Measurements from ENCODE around the gene DACT3. TPM values are rescaled to one million over a fixed set of nuclear protein-coding genes. Genes with fewer than 3 reads are reported as not detected.

The DACT3 gene
- 3.6 TPM for polyA plus RNA-seq (2013, experiment 1 of 4)
- 3.3 TPM for polyA plus RNA-seq (2013, experiment 2 of 4)
- polyA plus RNA-seq (2013, experiment 3 of 4), result 3.7 TPM
- 3.7 TPM for polyA plus RNA-seq (2013, experiment 4 of 4)

- no peaks in the 10 kb centered on the region for H3K9me3 ChIP-seq (ENCODE audit: control insufficient read depth, low read length)
- whole genome bisulfite sequencing, 2 experiments, result 0 to 1% methylated on average over 61 of the region's 61 CpGs
- H3K4me3 ChIP-seq (ENCODE audit: insufficient read depth, low read depth, low read length), result peak within 1 kb of the TSS; percentile 60
- H3K36me3 ChIP-seq (ENCODE audit: control insufficient read depth, insufficient read depth, low read length), result no peaks in the 10 kb centered on the region
- peak within 1 kb of the TSS; percentile 95 for H3K27ac ChIP-seq (ENCODE audit: insufficient read depth, low read depth, low read length, poor library complexity, severe bottlenecking)
- H3K27me3 ChIP-seq (ENCODE audit: control insufficient read depth, insufficient read depth, low read length, poor library complexity, severe bottlenecking), result peaks cover 23% of the 10 kb centered on the region
- peaks cover 28% of the 10 kb centered on the region for H3K4me1 ChIP-seq (ENCODE audit: control insufficient read depth, insufficient read depth, low read length)
Observed at GRCh38 chr19:46661020-46661731, at the start of gene DACT3. Gene DACT3, minus strand, starts transcription at chr19:46661182. Its CDS starts 118 bp downstream, at chr19:46661064.

- Histone ChIP-seq H3K36me3 (ENCODE audit: control insufficient read depth, insufficient read depth, low read length) (peaks cover 12% of the 10 kb centered on the region), H3K27me3 (ENCODE audit: control insufficient read depth, insufficient read depth, low read length, poor library complexity, severe bottlenecking) (no peaks in the 10 kb centered on the region), H3K9me3 (ENCODE audit: control insufficient read depth, low read length) (no peaks in the 10 kb centered on the region), H3K4me3 (ENCODE audit: insufficient read depth, low read depth, low read length) (no peak overlapping the region), H3K27ac (ENCODE audit: insufficient read depth, low read depth, low read length, poor library complexity, severe bottlenecking) (no peak overlapping the region), H3K4me1 (ENCODE audit: control insufficient read depth, insufficient read depth, low read length) (peaks cover 12% of the 10 kb centered on the region)
- 80 to 85% methylated on average over 25 of the region's 25 CpGs for WGBS, 2 experiments
Observed at GRCh38 chr19:46710687-46711086, 49.7 kb upstream of the DACT3 start.

- 53 to 57% methylated on average over 21 of the region's 21 CpGs for WGBS, 2 experiments
Observed at GRCh38 chr19:46704379-46705076, 43.5 kb upstream of the DACT3 start.

GRCh38 chr19:46700704-46701103 is 39.7 kb upstream of the DACT3 start:
- peaks cover 5% of the 10 kb centered on the region for H3K4me1 ChIP-seq (ENCODE audit: control insufficient read depth, insufficient read depth, low read length)
- H3K27ac ChIP-seq (ENCODE audit: insufficient read depth, low read depth, low read length, poor library complexity, severe bottlenecking), result no peak overlapping the region
- 94 to 98% methylated on average over 13 of the region's 13 CpGs for WGBS, 2 experiments
- H3K4me3 ChIP-seq (ENCODE audit: insufficient read depth, low read depth, low read length), result no peak overlapping the region
- H3K36me3 ChIP-seq (ENCODE audit: control insufficient read depth, insufficient read depth, low read length), result peaks cover 36% of the 10 kb centered on the region
- H3K9me3 ChIP-seq (ENCODE audit: control insufficient read depth, low read length), result no peaks in the 10 kb centered on the region
- no peaks in the 10 kb centered on the region for H3K27me3 ChIP-seq (ENCODE audit: control insufficient read depth, insufficient read depth, low read length, poor library complexity, severe bottlenecking)

More at GRCh38 chr19:46704379-46705076, 43.5 kb upstream of the DACT3 start:
- H3K36me3 ChIP-seq (ENCODE audit: control insufficient read depth, insufficient read depth, low read length), result peaks cover 41% of the 10 kb centered on the region
- H3K27me3 ChIP-seq (ENCODE audit: control insufficient read depth, insufficient read depth, low read length, poor library complexity, severe bottlenecking), result no peaks in the 10 kb centered on the region
- no peaks in the 10 kb centered on the region for H3K4me1 ChIP-seq (ENCODE audit: control insufficient read depth, insufficient read depth, low read length)
- no peaks in the 10 kb centered on the region for H3K9me3 ChIP-seq (ENCODE audit: control insufficient read depth, low read length)
- H3K27ac ChIP-seq (ENCODE audit: insufficient read depth, low read depth, low read length, poor library complexity, severe bottlenecking), result no peak overlapping the region
- H3K4me3 ChIP-seq (ENCODE audit: insufficient read depth, low read depth, low read length), result no peak overlapping the region

- Histone ChIP-seq H3K27ac (ENCODE audit: insufficient read depth, low read depth, low read length, poor library complexity, severe bottlenecking) (no peak overlapping the region), H3K36me3 (ENCODE audit: control insufficient read depth, insufficient read depth, low read length) (peaks cover 35% of the 10 kb centered on the region)
Observed at GRCh38 chr19:46698395-46699321, 37.7 kb upstream of the DACT3 start.

GRCh38 chr19:46697204-46697960 is 36.4 kb upstream of the DACT3 start:
- Histone ChIP-seq H3K4me3 (ENCODE audit: insufficient read depth, low read depth, low read length) (peak overlapping the region; percentile 10), H3K27me3 (ENCODE audit: control insufficient read depth, insufficient read depth, low read length, poor library complexity, severe bottlenecking) (no peaks in the 10 kb centered on the region), H3K36me3 (ENCODE audit: control insufficient read depth, insufficient read depth, low read length) (peaks cover 39% of the 10 kb centered on the region), H3K27ac (ENCODE audit: insufficient read depth, low read depth, low read length, poor library complexity, severe bottlenecking) (peak overlapping the region; percentile 63), H3K9me3 (ENCODE audit: control insufficient read depth, low read length) (no peaks in the 10 kb centered on the region), H3K4me1 (ENCODE audit: control insufficient read depth, insufficient read depth, low read length) (peaks cover 5% of the 10 kb centered on the region)
- 8 to 10% methylated on average over 39 of the region's 39 CpGs for WGBS, 2 experiments

More at GRCh38 chr19:46698395-46699321, 37.7 kb upstream of the DACT3 start:
- Histone ChIP-seq H3K9me3 (ENCODE audit: control insufficient read depth, low read length) (no peaks in the 10 kb centered on the region), H3K4me3 (ENCODE audit: insufficient read depth, low read depth, low read length) (no peak overlapping the region), H3K4me1 (ENCODE audit: control insufficient read depth, insufficient read depth, low read length) (peaks cover 5% of the 10 kb centered on the region), H3K27me3 (ENCODE audit: control insufficient read depth, insufficient read depth, low read length, poor library complexity, severe bottlenecking) (no peaks in the 10 kb centered on the region)
- 94 to 95% methylated on average over 11 of the region's 11 CpGs for WGBS, 2 experiments

GRCh38 chr19:46696866-46697203 is 35.9 kb upstream of the DACT3 start:
- H3K27me3 ChIP-seq (ENCODE audit: control insufficient read depth, insufficient read depth, low read length, poor library complexity, severe bottlenecking), result no peaks in the 10 kb centered on the region
- no peak overlapping the region for H3K27ac ChIP-seq (ENCODE audit: insufficient read depth, low read depth, low read length, poor library complexity, severe bottlenecking)
- WGBS, 2 experiments, result 74 to 75% methylated on average over 9 of the region's 9 CpGs
- peaks cover 41% of the 10 kb centered on the region for H3K36me3 ChIP-seq (ENCODE audit: control insufficient read depth, insufficient read depth, low read length)
- H3K9me3 ChIP-seq (ENCODE audit: control insufficient read depth, low read length), result no peaks in the 10 kb centered on the region
- H3K4me1 ChIP-seq (ENCODE audit: control insufficient read depth, insufficient read depth, low read length), result peaks cover 5% of the 10 kb centered on the region
- H3K4me3 ChIP-seq (ENCODE audit: insufficient read depth, low read depth, low read length), result peak overlapping the region; percentile 10

- Histone ChIP-seq H3K9me3 (ENCODE audit: control insufficient read depth, low read length) (no peaks in the 10 kb centered on the region), H3K27me3 (ENCODE audit: control insufficient read depth, insufficient read depth, low read length, poor library complexity, severe bottlenecking) (no peaks in the 10 kb centered on the region), H3K4me3 (ENCODE audit: insufficient read depth, low read depth, low read length) (no peak overlapping the region), H3K36me3 (ENCODE audit: control insufficient read depth, insufficient read depth, low read length) (peaks cover 43% of the 10 kb centered on the region), H3K4me1 (ENCODE audit: control insufficient read depth, insufficient read depth, low read length) (peaks cover 5% of the 10 kb centered on the region), H3K27ac (ENCODE audit: insufficient read depth, low read depth, low read length, poor library complexity, severe bottlenecking) (no peak overlapping the region)
- WGBS, 2 experiments, result 91 to 93% methylated on average over 10 of the region's 10 CpGs
Observed at GRCh38 chr19:46696052-46696451, 35.1 kb upstream of the DACT3 start.

GRCh38 chr19:46693760-46694159 is 32.8 kb upstream of the DACT3 start:
- Histone ChIP-seq H3K9me3 (ENCODE audit: control insufficient read depth, low read length) (no peaks in the 10 kb centered on the region), H3K4me3 (ENCODE audit: insufficient read depth, low read depth, low read length) (no peak overlapping the region), H3K4me1 (ENCODE audit: control insufficient read depth, insufficient read depth, low read length) (peaks cover 5% of the 10 kb centered on the region), H3K27ac (ENCODE audit: insufficient read depth, low read depth, low read length, poor library complexity, severe bottlenecking) (no peak overlapping the region), H3K27me3 (ENCODE audit: control insufficient read depth, insufficient read depth, low read length, poor library complexity, severe bottlenecking) (no peaks in the 10 kb centered on the region), H3K36me3 (ENCODE audit: control insufficient read depth, insufficient read depth, low read length) (peaks cover 52% of the 10 kb centered on the region)
- WGBS, 2 experiments, result 97% methylated on average over 22 of the region's 22 CpGs

All from ectodermal cell (in vitro differentiated cells).